Small intestine (tissue), 16 donors: Measurements from ENCODE around the gene ZNF582. TPM values are rescaled to one million over a fixed set of nuclear protein-coding genes. Genes with fewer than 3 reads are reported as not detected.

Source experiments
- DNase-seq, 2 donors: peaks; one replicate each; pipeline versions ENCODE4 v3.0.0 to v3.0.0-alpha.2; 2013
- FAIRE-seq: peaks from 2 replicates; lab custom pipeline; 2012; peaks lifted over from hg19 to GRCh38; lab: Jason Lieb, UNC
- H3K27ac ChIP-seq, 3 donors: one replicate each; pipeline ENCODE4 v1.5.1; 2013; ENCODE audit warnings: low read length in 2 of 3, mild to moderate bottlenecking in 2 of 3, control low read depth in 1 of 3, inconsistent platforms in 1 of 3, low read depth in 1 of 3, moderate library complexity in 1 of 3
- H3K27me3 ChIP-seq, 3 donors: one replicate each; pipeline ENCODE4 v1.6.1; 2013; ENCODE audit warnings: low read length in 3 of 3, inconsistent platforms in 1 of 3; ENCODE audit not compliant: control insufficient read depth in 3 of 3, insufficient read depth in 3 of 3
- H3K36me3 ChIP-seq, 3 donors: one replicate each; pipeline ENCODE4 v1.6.1; 2013; ENCODE audit warnings: low read length in 3 of 3, inconsistent platforms in 1 of 3, low read depth in 1 of 3, mild to moderate bottlenecking in 1 of 3, moderate library complexity in 1 of 3; ENCODE audit not compliant: control insufficient read depth in 3 of 3, insufficient read depth in 2 of 3
- H3K4me1 ChIP-seq, 3 donors: one replicate each; pipeline ENCODE4 v1.6.1; 2013; ENCODE audit warnings: low read length in 2 of 3, inconsistent platforms in 1 of 3, low read depth in 1 of 3, mild to moderate bottlenecking in 1 of 3, moderate library complexity in 1 of 3; ENCODE audit not compliant: control insufficient read depth in 3 of 3, insufficient read depth in 2 of 3
- H3K4me3 ChIP-seq, 3 donors: one replicate each; pipeline ENCODE4 v1.5.1; 2013; ENCODE audit warnings: low read length in 3 of 3, control low read depth in 1 of 3, inconsistent platforms in 1 of 3, low read depth in 1 of 3, mild to moderate bottlenecking in 1 of 3, moderate library complexity in 1 of 3
- H3K9me3 ChIP-seq, 2 donors: one replicate each; pipeline ENCODE4 v1.6.1; 2013; ENCODE audit warnings: low read depth in 1 of 2, low read length in 1 of 2; ENCODE audit not compliant: control insufficient read depth in 2 of 2, insufficient read depth in 1 of 2
- WGBS, 3 donors: extraction: QIAGEN DNeasy Blood & Tissue Kit; methylation state at CpG; one replicate each; pipeline ENCODE4 v1.1.7; 2013; 5-methylcytosine and 5-hydroxymethylcytosine counted together
- long read RNA-seq, 10 donors: transcript quantifications; one replicate each; lab custom pipeline, GENCODE V29; 2026
- polyA plus RNA-seq, 4 donors: library from polyadenylated mRNA; stranded (reverse) in 3 of 4; unstranded in 1 of 4; fragments of 200-250 nt in 3 of 4; fragments of 120-200 nt in 1 of 4; gene quantifications; one replicate each; pipeline versions ENCODE4 v1.2.1 to v1.2.3, GENCODE V29; 2013
- donor health status: healthy with polysubstance abuse.
- donor health status: control.
- donor health status: control.
- donor health status: Bipolar disorder and iron deficiency.
- donor health status: healthy.

The ZNF582 gene
- 1 to 10 TPM in 3 of 4 donors, under 1 TPM in 1; 0.45 to 5.6 (median 1.8) TPM for polyA plus RNA-seq
- long read RNA-seq, donor 1, partial matches to known transcripts: 0 of 18 reads
- long read RNA-seq, donor 1, other reads (novel, unspliced or antisense): 16 of 18 reads
- long read RNA-seq, donor 2: 0 reads
- long read RNA-seq, donor 3: 0 reads
- long read RNA-seq, donor 4: 0 reads
- long read RNA-seq, donor 5: 0 reads
- long read RNA-seq, donor 6: 0 reads
- long read RNA-seq, donor 7: 0 reads
- long read RNA-seq, donor 8: 0 reads
- long read RNA-seq, donor 9: 0 reads
- long read RNA-seq, donor 10, partial matches to known transcripts: 5 of 17 reads
- long read RNA-seq, donor 10, other reads (novel, unspliced or antisense): 10 of 17 reads

DNA sequence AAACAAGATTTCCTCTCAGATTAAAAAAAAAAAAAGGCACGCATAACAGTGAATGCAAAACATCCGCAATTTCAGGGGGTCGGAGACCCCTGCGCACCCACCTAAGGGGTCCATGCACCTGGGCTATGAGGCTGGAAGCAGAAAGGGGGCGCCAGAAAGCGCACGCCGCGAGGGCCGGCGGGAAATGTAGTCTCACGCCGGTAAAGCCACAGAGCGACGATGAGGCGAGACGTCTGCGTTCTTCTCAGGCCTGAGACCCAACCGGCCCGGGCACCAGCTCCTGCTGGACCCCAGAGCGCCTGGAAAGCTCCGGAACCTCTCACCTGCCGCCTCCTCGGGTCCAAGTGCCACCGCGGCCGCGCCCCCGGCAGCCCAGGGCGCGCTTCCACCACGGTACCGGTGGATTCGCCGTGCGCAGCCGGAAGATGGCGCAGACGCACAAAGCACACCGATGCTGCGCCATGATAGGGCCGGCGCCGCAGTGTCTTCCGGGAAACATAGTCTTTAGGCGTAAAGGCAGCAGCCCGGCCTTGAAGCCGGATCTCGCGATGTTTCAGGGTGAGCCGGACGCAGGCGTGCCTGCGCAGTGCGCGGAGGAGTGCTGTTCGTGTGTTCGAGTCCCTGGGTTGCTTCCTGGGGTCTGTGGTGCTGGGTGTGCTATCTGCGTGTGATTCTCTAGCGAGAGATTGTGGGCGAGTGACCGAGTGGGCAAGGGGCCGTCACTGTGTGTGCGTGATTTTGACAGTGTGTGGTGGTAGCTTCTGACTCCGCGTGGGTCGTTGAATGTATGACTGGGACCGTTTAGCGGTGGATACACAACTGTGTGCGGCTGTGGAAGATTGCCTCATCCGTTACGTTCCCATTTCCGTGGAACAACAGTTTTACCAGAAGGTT lies at the start of gene ZNF582:
Gene ZNF582 (minus strand): TSS at position 416 of the 894 bp plus-strand sequence. CDS start 1,782 bp downstream, outside the sequence.
- no peak for FAIRE-seq
- H3K9me3 ChIP-seq: peaks cover 4 to 44% of the 10 kb centered on the region in 2 donors
- H3K27ac ChIP-seq: peak within 1 kb of the TSS; percentile 86 to 96 (median 91)
- peaks cover 0 to 15% (median 0%) of the 10 kb centered on the region in 3 donors for H3K36me3 ChIP-seq
- H3K4me3 ChIP-seq: peak within 1 kb of the TSS; percentile 59 to 89 (median 66)
- 2 to 5% (median 5%) methylated on average over 69 to 73 of the region's 73 CpGs for WGBS, 3 donors
- no peaks in the 10 kb centered on the region for H3K27me3 ChIP-seq
- peaks cover 0 to 3% (median 0%) of the 10 kb centered on the region in 3 donors for H3K4me1 ChIP-seq
- peak; percentile 91 to 98 for DNase-seq

DNA sequence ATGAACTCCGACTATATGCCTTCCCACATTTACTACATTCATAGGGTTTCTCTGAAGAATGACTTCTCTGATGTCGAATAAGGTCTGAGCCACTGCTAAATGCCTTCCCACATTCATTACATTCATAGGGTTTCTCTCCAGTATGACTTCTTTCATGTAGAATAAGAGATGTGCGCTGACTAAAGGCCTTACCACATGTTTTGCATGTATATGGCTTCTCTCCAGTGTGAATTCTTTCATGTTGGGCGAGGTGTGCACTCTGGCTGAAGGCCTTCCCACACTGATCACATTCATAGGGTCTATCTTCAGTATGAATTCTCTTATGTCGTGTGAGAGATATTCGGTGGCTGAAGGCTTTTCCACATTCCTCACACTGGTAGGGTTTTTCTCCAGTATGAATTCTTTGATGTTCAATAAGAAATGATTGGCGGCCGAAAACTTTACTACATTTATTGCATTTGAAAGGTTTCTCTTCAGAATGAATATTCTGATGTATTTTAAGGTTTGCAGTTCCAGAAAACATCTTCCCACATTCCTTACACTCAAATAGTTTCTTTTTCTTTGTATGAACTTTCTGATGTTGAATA lies 48.0 kb upstream of the ZNF582 start:
- peaks cover 0 to 3% (median 2%) of the 10 kb centered on the region in 3 donors for H3K36me3 ChIP-seq
- 88 to 94% (median 92%) methylated on average over 8 of the region's 8 CpGs for WGBS, 3 donors
- FAIRE-seq: no peak
- DNase-seq: no peak
- H3K27me3 ChIP-seq: no peaks in the 10 kb centered on the region
- no peaks in the 10 kb centered on the region for H3K4me1 ChIP-seq
- H3K9me3 ChIP-seq: peaks cover 0 to 32% of the 10 kb centered on the region in 2 donors
- no peak overlapping the region for H3K4me3 ChIP-seq
- no peak overlapping the region for H3K27ac ChIP-seq

DNA sequence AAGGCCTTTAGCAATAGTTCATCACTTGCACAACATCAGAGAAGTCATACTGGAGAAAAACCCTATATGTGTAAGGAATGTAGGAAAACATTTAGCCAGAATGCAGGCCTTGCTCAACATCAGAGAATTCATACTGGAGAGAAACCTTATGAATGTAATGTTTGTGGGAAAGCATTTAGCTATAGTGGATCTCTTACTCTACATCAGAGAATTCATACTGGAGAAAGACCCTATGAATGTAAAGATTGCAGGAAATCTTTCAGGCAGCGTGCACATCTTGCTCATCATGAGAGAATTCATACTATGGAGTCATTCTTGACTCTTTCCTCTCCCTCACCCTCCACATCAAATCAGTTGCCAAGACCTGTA lies 30.6 kb upstream of the ZNF582 start:
- DNase-seq (no peak), FAIRE-seq (no peak)
- H3K9me3 ChIP-seq: peaks cover 1 to 37% of the 10 kb centered on the region in 2 donors
- peaks cover 0 to 4% (median 2%) of the 10 kb centered on the region in 3 donors for H3K36me3 ChIP-seq
- H3K27ac ChIP-seq: no peak overlapping the region
- no peak overlapping the region for H3K4me3 ChIP-seq
- no peaks in the 10 kb centered on the region for H3K4me1 ChIP-seq
- WGBS, 3 donors: 81 to 95% (median 91%) methylated on average over 1 of the region's 1 CpG
- no peaks in the 10 kb centered on the region for H3K27me3 ChIP-seq

DNA sequence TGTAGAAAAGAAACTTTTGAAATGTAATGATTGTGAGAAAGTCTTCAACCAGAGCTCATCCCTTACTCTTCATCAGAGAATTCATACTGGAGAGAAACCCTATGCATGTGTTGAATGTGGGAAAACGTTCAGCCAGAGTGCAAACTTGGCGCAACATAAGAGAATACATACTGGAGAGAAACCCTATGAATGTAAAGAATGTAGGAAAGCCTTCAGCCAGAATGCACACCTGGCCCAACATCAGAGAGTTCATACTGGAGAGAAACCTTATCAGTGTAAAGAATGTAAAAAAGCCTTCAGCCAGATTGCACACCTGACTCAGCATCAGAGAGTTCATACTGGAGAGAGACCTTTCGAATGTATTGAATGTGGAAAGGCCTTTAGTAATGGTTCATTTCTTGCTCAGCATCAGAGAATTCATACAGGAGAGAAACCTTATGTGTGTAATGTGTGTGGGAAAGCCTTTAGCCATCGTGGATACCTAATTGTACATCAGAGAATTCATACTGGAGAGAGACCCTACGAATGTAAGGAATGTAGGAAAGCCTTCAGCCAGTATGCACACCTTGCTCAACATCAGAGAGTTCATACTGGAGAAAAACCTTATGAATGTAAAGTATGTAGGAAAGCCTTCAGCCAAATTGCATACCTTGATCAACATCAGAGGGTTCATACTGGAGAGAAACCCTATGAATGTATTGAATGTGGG lies 30.1 kb upstream of the ZNF582 start:
- H3K27ac ChIP-seq: no peak overlapping the region
- peaks cover 0 to 4% (median 2%) of the 10 kb centered on the region in 3 donors for H3K36me3 ChIP-seq
- no peak overlapping the region for H3K4me3 ChIP-seq
- no peak for FAIRE-seq
- DNase-seq: no peak
- WGBS, 3 donors: 91 to 95% (median 94%) methylated on average over 5 of the region's 5 CpGs
- H3K27me3 ChIP-seq: no peaks in the 10 kb centered on the region
- no peaks in the 10 kb centered on the region for H3K4me1 ChIP-seq
- H3K9me3 ChIP-seq: peaks cover 1 to 35% of the 10 kb centered on the region in 2 donors

DNA sequence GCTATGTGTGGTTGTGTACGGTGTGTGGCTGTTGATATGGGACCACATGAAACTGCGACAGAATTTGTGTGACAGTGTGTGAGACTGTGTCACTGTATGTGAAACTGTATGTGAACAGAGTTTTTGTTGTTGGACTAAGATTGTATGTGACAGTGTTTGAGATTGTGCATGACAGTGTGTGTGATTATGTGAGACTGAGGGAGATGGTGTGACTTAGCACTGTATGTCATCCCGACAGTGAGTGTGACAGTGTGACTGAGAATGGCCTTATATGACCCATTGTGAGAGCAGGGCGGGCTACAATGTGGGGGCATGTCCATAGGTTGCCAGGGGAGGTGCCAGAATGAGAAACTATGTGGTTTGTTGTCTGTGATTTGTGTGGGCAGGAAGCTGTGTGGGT lies 11.7 kb upstream of the ZNF582 start:
- no peak for DNase-seq
- Histone ChIP-seq H3K4me3 (peak overlapping the region in 1 of 3 donors; percentile 72), H3K36me3 (peaks cover 0 to 8% (median 7%) of the 10 kb centered on the region in 3 donors), H3K27ac (no peak overlapping the region), H3K9me3 (peaks cover 3 to 39% of the 10 kb centered on the region in 2 donors), H3K4me1 (peaks cover 0 to 4% (median 0%) of the 10 kb centered on the region in 3 donors), H3K27me3 (no peaks in the 10 kb centered on the region)
- FAIRE-seq: no peak
- WGBS, 3 donors: 92 to 95% (median 94%) methylated on average over 4 of the region's 4 CpGs

DNA sequence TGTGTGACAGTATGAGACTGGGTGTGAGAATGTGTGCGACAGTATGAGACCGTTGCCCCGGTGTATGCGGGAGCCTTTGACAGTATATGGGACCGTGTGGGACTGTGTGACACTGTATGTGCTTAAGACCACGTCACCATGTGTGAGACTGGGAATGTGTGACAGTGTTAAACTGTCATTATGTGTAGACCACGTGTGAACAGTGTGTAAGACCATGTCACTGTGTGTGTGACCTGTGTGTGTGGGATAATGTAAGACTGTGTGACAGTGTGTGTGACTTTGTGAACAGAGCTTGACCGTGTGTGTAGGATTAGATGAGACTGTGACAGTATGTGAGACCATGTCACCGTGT lies 11.3 kb upstream of the ZNF582 start:
- peaks cover 0 to 8% (median 7%) of the 10 kb centered on the region in 3 donors for H3K36me3 ChIP-seq
- WGBS, 3 donors: 56 to 69% (median 66%) methylated on average over 9 of the region's 9 CpGs
- H3K9me3 ChIP-seq: peaks cover 3 to 39% of the 10 kb centered on the region in 2 donors
- DNase-seq (no peak), FAIRE-seq (no peak)
- H3K27me3 ChIP-seq: no peaks in the 10 kb centered on the region
- H3K27ac ChIP-seq: no peak overlapping the region
- peaks cover 0 to 4% (median 0%) of the 10 kb centered on the region in 3 donors for H3K4me1 ChIP-seq
- H3K4me3 ChIP-seq: peak overlapping the region in 2 of 3 donors; percentile 72 to 85

DNA sequence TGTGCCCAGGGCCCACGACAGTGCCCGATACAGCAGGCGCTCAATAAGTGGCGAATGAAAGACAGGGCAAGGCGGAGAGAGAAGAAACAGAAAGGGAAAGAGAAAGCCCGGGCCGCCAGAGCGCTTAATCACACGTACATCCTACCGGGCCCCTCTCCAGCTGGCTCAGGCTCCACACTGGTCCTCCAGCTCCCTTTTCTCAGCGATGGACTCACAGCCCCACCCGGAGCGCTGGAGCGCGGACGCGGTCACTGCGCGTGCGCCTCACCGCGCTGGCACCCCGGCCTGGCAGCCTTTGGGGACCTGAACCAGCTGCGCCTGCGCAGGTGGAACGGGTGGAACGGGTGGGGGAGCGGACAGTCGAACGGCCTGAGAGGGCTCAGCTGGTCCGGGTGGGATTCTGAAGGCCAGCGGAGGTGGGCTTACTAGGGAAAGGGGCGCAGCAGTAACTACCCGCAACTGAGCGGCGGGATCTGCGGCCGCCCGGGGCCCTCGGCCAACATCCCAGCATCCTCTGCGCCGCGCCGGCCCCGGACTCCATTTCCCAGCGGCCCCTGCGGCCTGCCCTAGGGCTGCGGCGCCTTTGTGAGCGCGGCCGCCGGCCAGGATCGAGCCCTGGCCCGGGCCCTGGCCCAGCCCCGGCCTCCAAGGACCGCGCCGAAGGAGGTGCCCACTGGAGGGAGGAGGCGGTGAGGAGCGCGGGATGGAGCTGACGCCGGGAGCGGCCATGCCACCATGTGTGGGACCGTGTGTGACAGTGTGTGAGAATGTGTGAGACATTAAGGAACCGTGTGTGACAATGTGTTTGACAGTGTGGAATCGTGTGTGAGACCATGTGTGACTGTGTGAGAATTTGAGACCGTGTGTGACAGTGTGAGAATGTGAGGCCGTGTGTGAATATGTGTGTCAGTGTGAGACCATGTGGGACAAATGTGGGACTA lies 10.7 kb upstream of the ZNF582 start, which contains the start of gene ZNF583:
Gene ZNF583 (plus strand): TSS at position 569 of the 941 bp plus-strand sequence. CDS start 2,783 bp downstream, outside the sequence.
- H3K36me3 ChIP-seq: peaks cover 2 to 8% (median 3%) of the 10 kb centered on the region in 3 donors
- 1% methylated on average over 66 to 70 of the region's 70 CpGs for WGBS, 3 donors
- H3K27ac ChIP-seq: peak within 1 kb of the TSS; percentile 91 to 96 (median 95)
- peaks cover 4 to 38% of the 10 kb centered on the region in 2 donors for H3K9me3 ChIP-seq
- peak within 1 kb of the TSS; percentile 62 to 85 (median 72) for H3K4me3 ChIP-seq
- DNase-seq (peak; percentile 92 to 98), FAIRE-seq (no peak)
- no peaks in the 10 kb centered on the region for H3K27me3 ChIP-seq
- H3K4me1 ChIP-seq: peaks cover 0 to 4% (median 0%) of the 10 kb centered on the region in 3 donors
